HG03095 (cell line): ENCODE measurements around the gene OR2A14.
"Not testable (repeated sequence)": the region's sequence is repeated elsewhere in the genome, so short reads cannot be mapped to it uniquely, and the experiment has no call there.

ENCODE experiments used
- ATAC-seq: cut with Tn5 transposase; IDR thresholded peaks from one replicate; pipeline ENCODE4 v1.9.1; 2021; ENCODE audit warnings: moderate library complexity; ENCODE audit not compliant: unreplicated experiment

The OR2A14 gene

GRCh38 chr7:144122876-144123275, at the start of gene OR2A14:
OR2A14 (plus strand) TSS chr7:144123176; CDS start chr7:144129113, 5,937 bp downstream.
- no peak for ATAC-seq

DNA sequence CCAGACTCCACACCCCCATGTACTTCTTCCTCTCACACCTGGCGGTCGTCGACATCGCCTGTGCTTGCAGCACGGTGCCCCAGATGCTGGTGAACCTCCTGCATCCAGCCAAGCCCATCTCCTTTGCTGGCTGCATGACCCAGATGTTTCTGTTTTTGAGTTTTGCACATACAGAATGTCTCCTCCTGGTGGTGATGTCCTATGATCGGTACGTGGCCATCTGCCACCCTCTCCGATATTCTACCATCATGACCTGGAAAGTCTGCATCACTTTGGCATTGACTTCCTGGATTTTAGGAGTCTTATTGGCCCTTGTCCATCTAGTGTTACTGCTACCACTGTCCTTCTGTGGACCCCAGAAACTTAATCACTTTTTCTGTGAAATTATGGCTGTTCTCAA, 48.6 kb upstream of the OR2A14 start:
- ATAC-seq = no peak

DNA sequence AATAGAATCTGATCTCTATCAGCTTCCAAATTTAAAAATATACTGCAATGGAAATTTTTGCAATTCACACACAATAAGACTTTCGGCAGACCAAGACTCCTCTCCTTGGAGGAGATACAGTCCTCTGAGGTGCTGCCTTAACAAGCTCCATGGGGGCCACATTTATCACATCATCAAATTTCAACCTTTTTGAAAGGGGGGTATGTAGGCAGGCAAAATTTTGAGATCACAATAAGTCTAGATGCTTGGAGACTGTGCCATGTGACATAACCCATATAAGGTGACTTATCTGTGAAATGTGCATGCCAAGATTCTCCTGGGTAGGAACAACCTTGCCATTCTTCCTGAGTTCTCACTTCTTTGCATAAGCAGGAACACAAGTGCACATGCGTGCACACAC, 37.0 kb upstream of the OR2A14 start, which contains the start of gene OR2A12:
OR2A12 (plus strand) TSS at position 301 of the 400 bp plus-strand sequence. CDS start 8,830 bp downstream, outside the sequence.
- ATAC-seq = no peak

DNA sequence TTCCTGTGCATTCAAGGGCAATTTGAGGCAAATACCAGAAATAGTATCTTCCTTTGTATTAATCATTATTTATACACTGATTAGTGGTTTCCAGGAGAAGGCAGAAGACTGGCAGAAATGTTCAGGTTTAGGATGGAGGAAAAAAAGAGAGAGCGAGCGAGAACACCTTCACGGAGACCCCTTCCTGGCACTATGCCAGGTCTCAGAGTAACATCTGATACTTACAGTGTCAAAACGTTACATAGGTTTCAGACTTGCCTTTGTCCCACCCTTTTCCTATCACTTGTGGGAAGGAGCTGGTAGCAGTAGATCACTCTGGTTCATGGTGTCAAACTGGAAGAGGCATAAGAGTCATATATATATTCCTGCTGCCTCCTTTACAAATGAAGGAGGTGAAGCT, 36.2 kb upstream of the OR2A14 start:
- no peak for ATAC-seq

GRCh38 chr7:144087230-144087629, 35.7 kb upstream of the OR2A14 start:
- no peak for ATAC-seq

DNA sequence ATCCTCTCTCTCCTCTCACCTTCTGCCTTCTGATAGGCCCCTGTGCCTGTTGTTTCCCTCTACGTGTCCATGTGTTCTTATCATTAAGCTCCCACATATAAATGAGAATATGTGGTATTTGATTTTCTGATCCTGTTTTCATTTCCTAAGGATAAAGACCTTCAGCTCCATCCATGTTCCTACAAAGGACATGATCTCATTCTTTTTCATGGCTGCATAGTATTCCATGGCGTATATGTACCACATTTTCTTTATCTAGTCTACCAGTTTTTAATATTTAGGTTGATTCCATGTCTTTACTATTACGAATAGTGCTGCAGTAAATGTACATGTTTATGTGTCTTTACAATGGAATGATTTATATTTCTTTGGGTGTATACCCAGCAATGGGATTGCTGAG, 32.3 kb upstream of the OR2A14 start:
- no peak for ATAC-seq

GRCh38 chr7:144098776-144099175, 24.2 kb upstream of the OR2A14 start:
- no peak for ATAC-seq

DNA sequence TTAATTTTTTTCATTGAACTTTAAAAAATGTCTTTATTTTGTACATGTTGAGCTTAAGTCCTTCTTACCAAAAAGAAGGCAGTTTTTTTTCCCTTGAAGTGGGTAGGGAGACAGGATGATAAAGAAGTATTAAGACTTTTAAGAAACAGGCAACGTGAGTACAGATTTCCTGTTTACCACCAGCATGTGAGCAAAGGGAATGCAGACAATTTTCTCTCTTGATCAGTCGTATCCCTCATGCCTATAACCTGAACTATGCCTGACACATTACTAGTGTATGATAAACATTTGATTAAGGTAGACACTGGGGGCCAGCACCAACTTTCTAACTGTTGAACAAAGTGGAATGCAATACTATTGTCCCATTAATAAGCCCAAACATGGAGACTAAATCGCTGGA, 22.4 kb upstream of the OR2A14 start:
- ATAC-seq = no peak

GRCh38 chr7:144102041-144102440, 20.9 kb upstream of the OR2A14 start:
- no peak for ATAC-seq

GRCh38 chr7:144105211-144105610, 17.8 kb upstream of the OR2A14 start:
- ATAC-seq = no peak

GRCh38 chr7:144109283-144109682, 13.7 kb upstream of the OR2A14 start, which contains the start of gene OR2A2:
OR2A2 (plus strand) TSS chr7:144109583; CDS start chr7:144109583, 0 bp downstream.
- no peak for ATAC-seq

DNA sequence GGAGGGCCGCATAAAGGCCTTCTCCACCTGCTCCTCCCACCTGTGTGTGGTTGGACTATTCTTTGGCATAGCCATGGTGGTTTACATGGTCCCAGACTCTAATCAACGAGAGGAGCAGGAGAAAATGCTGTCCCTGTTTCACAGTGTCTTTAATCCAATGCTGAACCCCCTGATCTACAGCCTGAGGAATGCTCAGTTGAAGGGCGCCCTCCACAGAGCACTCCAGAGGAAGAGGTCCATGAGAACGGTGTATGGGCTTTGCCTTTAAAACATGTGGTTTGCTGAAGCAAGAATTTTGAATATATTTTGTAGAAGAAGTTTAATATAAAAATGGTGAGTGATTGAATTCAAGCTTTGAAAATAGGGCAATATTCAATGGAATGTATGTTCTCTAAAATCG, 12.7 kb upstream of the OR2A14 start:
- ATAC-seq = no peak

GRCh38 chr7:144113651-144114050, 9.3 kb upstream of the OR2A14 start:
- no peak for ATAC-seq

- no peak for ATAC-seq
Measured at GRCh38 chr7:144118341-144118740, 4.6 kb upstream of the OR2A14 start.

GRCh38 chr7:144127714-144128334, 4.8 kb downstream of the OR2A14 start:
- ATAC-seq = peak; percentile 99

- ATAC-seq = not testable (repeated sequence)
Measured at GRCh38 chr7:144129601-144130000, 6.6 kb downstream of the OR2A14 start.

DNA sequence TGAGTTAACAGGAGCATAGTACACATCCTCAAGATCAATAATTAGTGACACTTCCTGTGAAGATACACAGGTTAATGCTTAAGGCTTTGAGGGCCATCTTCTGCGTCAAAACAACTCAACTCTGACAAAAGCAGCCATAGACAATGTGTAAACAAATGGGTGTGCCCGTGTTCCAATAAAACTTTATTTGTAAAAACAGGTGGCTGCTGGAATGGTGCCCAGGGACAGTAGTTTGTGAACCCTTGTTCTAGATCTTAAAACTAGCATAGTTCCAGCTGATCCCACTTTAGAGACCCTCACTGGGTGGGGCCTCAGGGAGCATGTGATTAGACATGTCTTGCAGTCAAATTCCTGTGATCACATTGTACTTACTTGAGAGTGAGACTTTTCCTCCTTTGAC, 7.8 kb downstream of the OR2A14 start:
- no peak for ATAC-seq

GRCh38 chr7:144132262-144132661, 9.3 kb downstream of the OR2A14 start:
- ATAC-seq = no peak

GRCh38 chr7:144133307-144133706, 10.3 kb downstream of the OR2A14 start:
- no peak for ATAC-seq

- ATAC-seq = no peak
Measured at GRCh38 chr7:144134116-144134515, 11.1 kb downstream of the OR2A14 start.

DNA sequence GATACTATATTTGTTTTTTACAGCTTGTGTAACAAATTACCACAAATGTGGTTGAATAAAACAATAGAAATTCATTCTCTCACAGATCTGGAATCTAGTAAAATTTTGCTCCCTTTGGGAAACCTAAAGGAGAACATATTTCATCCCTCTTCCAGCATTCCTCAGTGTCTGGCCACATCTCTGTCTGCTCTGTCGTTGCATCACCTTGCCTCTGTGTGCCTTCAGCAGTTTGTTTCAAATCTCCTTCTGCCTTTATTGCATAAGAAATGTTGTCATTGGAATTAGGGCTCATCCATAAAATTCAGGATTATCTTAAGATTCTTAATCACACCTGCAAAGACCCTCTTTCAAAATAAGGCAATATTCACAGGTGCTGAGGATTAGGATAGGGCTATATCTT, 14.5 kb downstream of the OR2A14 start:
- ATAC-seq = no peak

GRCh38 chr7:144142187-144142586, 19.2 kb downstream of the OR2A14 start:
- ATAC-seq = no peak

DNA sequence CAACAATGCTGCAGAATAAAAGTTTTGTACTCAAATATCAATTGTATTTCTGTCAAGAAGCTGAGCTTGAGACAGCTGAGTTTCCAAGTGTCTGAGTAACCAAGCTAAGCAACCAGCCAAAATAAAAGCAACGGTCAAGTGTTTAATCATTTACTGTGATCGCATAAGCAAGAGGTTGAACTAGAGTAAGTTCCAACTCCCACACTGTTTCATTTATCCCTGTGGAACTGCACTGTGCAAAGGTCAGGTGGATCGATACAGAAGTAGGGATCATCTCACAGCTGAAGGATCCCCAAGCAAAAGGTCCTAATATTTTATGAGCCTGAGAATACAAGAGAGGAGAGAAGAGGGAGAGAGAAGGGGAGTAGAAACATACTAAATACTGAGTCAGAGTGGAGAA, 21.4 kb downstream of the OR2A14 start:
- no peak for ATAC-seq
